Esophagus muscularis mucosa (tissue), 3 donors: Measurements from ENCODE around the gene STRBP.

Experiments used
- POLR2AphosphoS5 ChIP-seq, 2 donors: sonication (generic); formaldehyde crosslinking; IDR thresholded peaks; one replicate each; pipeline ENCODE4 v1.6.1; 2017; ENCODE audit warnings: antibody characterized with exemption in 2 of 2
- TF ChIP-seq, protein P1 (sequence below), 3 experiments: fragments of 200-600 bp in 2 of 3; fragments of 450-650 bp in 1 of 3; sonication (generic) in 2 of 3; IDR thresholded peaks; one replicate each; pipeline ENCODE4 v1.5.1; 2017 to 2019; ENCODE audit warnings: antibody characterized with exemption in 3 of 3, mild to moderate bottlenecking in 2 of 3, moderate library complexity in 1 of 3

GRCh38 chr9:123169926-123170325, 98.5 kb downstream of the STRBP start:
- no peak for TF ChIP-seq POLR2AphosphoS5 (IDR thresholded peaks at IDR 0.05)
- TF ChIP-seq, protein P1, sequence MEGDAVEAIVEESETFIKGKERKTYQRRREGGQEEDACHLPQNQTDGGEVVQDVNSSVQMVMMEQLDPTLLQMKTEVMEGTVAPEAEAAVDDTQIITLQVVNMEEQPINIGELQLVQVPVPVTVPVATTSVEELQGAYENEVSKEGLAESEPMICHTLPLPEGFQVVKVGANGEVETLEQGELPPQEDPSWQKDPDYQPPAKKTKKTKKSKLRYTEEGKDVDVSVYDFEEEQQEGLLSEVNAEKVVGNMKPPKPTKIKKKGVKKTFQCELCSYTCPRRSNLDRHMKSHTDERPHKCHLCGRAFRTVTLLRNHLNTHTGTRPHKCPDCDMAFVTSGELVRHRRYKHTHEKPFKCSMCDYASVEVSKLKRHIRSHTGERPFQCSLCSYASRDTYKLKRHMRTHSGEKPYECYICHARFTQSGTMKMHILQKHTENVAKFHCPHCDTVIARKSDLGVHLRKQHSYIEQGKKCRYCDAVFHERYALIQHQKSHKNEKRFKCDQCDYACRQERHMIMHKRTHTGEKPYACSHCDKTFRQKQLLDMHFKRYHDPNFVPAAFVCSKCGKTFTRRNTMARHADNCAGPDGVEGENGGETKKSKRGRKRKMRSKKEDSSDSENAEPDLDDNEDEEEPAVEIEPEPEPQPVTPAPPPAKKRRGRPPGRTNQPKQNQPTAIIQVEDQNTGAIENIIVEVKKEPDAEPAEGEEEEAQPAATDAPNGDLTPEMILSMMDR (IDR thresholded peaks at IDR 0.05) = no peak
